Activated naive CD4-positive, alpha-beta T cell treated with anti-CD3 and anti-CD28 coated beads, Interleukin-2, amount 50 U/mL, for 72 hours (primary cell): ENCODE data around the gene PRDM5. TPM values are rescaled to one million over a fixed set of nuclear protein-coding genes. Genes with fewer than 3 reads are reported as not detected.

Experiments used
- total RNA-seq, 2 donors: library from RNA; stranded (reverse); gene quantifications; one replicate each; pipeline ENCODE4 v1.2.3, GENCODE V29; 2022

The PRDM5 gene
- total RNA-seq, 2 donors from 2014 or later = 0.25 to 1.5 TPM

Other genes starting within 250 kb of the PRDM5 start
- gene NDNF, start 149.8 kb upstream of the PRDM5 start, total RNA-seq = under 1 TPM in 1 of 2 donors, not detected in 1; 0.47 TPM
- 1 to 10 TPM; 3.2 to 5.4 TPM for gene TNIP3, start 241.6 kb upstream of the PRDM5 start, total RNA-seq